A172 (cell line): ENCODE results near the gene HOXC10. TPM values are rescaled to one million over a fixed set of nuclear protein-coding genes. Genes with fewer than 3 reads are reported as not detected.

Experiments
- DNase-seq: peaks from one replicate; pipeline ENCODE4 v3.0.0-alpha.2; 2015; ENCODE audit warnings: low spot score
- total RNA-seq: library from RNA; depleted of rRNA; stranded (reverse); fragments of >200 nt; shearing (Covaris generic); gene quantifications from 2 replicates; pipeline ENCODE4 v1.2.3, GENCODE V29; 2014; rRNA removed

Gene HOXC10
- 4.4 and 4.9 TPM in 2 replicates for total RNA-seq

DNA sequence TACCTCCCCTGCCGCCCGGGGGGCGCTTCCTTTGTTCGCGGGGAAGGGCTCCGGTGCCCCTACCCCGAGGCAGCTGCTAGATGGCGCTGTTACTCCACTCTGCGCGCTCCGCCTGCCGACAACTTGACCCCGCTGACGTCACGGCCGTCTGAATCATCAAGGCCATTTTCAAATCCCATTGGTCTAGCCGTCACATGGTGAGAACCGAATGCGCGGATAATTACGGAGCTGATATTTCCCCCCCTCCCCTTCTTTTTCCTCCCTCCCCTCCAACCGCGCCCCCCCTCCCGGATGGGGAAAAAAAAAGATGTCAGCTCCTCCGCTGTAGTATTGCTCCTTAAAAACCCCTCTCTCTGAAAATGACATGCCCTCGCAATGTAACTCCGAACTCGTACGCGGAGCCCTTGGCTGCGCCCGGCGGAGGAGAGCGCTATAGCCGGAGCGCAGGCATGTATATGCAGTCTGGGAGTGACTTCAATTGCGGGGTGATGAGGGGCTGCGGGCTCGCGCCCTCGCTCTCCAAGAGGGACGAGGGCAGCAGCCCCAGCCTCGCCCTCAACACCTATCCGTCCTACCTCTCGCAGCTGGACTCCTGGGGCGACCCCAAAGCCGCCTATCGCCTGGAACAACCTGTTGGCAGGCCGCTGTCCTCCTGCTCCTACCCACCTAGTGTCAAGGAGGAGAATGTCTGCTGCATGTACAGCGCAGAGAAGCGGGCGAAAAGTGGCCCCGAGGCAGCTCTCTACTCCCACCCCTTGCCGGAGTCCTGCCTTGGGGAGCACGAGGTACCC is at the start of gene HOXC10:
HOXC10 (plus strand) TSS at position 246 of the 791 bp plus-strand sequence; CDS start at position 360, 114 bp downstream.
- DNase-seq = peak; percentile 92

GRCh38 chr12:53935383-53936341 is 49.3 kb upstream of the HOXC10 start:
- DNase-seq = no peak

- no peak for DNase-seq
Observed at GRCh38 chr12:53937099-53937498, 47.8 kb upstream of the HOXC10 start.

DNA sequence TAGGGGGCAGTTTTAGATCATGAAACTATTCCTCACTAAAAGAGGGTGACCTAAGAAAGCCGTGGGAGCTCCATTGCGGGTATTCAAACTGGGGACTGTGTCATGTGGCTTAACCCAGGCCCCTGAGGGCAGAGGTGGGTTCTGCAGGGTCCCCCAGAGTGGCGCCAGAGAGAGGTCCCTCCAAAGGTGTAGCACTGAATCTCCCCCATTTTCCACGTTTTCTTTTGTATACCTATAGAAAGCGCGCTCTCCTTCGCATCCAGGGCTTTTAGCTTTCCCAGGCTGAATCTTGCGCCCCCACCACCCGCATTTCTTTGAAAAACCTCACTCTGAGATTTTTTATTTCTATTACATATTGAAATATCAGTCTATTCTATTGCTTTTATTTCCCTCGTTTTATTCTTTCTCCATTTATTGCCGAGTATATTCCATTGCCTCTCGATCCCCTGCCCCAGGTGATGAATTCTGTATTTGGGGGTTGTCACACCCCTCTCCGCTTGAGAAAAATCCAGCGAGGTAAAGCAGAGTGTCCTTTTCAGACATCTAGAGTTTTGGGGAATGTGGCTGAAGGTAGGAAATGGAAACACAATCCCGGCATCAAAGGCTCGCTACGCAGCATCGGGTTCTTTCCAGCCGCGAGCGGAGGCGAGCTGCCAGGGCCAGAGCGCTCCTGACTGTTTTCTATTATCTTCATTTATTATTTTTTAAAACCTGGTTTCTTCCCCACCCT is 47.2 kb upstream of the HOXC10 start:
- no peak for DNase-seq

DNA sequence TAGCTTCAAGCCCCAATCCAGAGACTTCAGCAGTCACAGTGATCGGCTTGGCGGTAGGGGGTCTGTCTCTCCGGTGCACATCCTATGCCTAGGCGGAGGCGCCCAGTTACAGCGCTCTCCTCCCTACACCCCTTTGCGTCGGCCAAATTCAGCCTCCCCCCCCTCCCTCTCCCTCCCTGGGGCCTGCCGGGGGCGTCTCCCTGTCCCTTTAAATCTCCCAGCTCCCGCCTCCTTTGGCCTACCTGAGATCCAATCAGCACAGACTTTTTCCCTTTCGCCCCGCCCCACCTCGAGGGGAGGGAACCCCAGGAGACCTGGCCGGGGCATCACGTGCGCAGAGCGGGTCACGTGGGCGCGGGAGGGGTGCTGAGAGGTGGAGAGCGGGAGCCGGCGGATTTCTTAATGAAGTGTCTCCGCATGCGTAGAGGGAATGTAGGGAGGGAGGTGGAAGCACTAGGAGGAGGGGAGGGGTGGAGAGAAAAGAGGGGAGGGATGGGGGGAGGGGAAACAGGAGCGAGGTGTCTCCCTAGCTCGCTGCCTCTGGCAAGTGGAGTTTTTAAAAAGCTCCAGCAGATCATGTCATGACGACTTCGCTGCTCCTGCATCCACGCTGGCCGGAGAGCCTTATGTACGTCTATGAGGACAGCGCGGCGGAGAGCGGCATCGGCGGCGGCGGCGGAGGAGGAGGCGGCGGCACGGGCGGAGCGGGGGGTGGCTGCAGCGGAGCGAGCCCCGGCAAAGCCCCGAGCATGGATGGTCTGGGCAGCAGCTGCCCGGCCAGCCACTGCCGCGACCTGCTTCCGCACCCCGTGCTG is 46.4 kb upstream of the HOXC10 start, which contains the start of gene HOXC13:
HOXC13 (plus strand) TSS at position 506 of the 815 bp plus-strand sequence; CDS start at position 582, 76 bp downstream.
- DNase-seq = peak; percentile 97

GRCh38 chr12:53939141-53940108 is 45.5 kb upstream of the HOXC10 start:
- no peak for DNase-seq

DNA sequence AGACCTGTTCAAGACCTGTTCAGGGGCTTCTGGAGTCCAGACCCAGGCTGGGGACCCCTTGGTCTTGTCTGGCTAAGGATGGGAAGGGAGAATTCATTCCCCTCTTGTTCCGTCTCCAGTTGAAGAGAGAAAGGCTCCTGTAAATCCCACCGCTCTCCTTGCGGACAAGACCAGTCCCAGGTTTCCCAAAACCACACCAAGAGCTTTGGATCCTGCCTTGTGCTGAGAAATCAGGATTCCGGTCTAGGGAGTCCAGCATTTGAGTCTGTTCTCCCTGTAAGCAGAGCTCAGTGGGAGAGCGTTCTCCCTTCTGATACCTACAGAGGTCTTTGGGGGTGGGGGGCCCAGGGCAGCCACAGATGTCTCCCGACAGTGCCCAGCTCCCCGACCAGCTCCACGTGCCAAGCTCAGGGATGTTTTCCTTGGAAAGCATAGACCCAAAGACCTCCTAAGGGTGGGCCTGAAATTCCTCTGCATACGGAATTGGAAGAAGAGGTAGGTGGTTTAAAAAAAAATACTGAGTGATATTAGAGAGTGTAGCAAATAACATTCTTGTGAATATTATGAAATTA is 44.4 kb upstream of the HOXC10 start:
- DNase-seq = no peak

DNA sequence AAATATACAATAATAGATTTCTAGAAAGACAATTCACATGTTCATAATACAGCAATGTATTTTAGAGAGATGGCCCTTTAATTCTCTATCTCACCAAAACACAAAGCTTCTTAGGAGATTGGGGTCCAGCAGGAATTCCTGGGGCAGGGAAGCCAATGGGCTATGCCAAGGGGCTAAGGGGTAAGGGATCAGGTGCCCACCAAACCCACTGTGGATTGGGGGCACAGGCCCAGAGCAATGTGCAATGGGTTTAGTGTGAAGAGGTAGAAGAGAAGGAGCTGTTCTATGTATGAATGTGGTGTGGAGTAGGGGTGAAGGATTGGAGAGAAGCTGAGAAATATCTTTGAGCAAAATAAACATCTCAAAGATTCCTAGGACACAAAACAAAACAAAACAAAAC is 43.8 kb upstream of the HOXC10 start:
- DNase-seq = no peak

GRCh38 chr12:53941750-53942149 is 43.2 kb upstream of the HOXC10 start:
- DNase-seq = no peak

DNA sequence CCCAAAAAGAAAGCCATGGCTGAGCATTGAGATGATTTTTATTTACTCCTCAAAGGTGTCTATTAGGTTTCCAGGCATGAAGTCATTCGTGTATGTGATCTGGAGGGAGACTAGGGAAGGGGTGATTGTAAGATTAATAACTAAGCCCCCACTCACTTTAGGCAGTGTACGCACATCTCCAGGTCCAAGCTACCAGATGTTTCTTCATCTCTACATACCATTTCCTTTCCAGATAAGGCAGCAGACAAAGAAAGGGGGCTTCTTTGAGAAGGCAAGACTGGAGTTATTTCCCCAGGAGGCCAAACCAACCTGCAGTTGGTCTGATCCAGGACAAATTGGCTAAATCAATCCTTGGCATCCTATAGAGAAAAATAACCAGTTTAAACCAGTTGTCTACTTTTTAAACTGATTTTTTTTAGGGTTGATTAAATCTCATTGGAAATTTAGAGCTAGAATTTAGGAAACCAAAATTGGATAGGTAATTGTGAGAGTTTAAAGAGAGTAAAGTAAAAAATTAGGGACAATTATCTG is 42.4 kb upstream of the HOXC10 start:
- no peak for DNase-seq

DNA sequence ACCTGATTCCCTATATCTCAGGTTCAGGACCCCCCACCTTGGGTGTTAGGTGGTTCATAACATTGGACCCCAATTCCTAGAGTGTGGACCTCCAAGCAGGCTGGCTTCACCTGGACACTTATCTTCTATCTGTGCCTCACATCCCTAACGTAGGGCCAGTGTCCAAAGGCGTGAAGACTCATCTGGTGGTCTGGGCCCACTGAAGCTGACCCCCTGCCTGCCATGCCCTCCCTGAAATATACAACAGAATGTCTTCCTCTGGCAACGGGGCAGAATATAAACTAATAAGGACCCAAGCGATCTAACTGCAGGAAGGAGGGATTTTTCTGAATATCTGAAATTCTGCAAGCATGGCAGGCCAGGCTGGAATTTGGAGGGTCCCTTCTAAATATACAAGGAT is 40.7 kb upstream of the HOXC10 start:
- DNase-seq = no peak

- DNase-seq = no peak
Observed at GRCh38 chr12:53944907-53945847, 39.8 kb upstream of the HOXC10 start.

- DNase-seq = no peak
Observed at GRCh38 chr12:53947743-53948142, 37.2 kb upstream of the HOXC10 start.

GRCh38 chr12:53948650-53949593 is 36.0 kb upstream of the HOXC10 start:
- DNase-seq = no peak

- no peak for DNase-seq
Observed at GRCh38 chr12:53949631-53950436, 35.1 kb upstream of the HOXC10 start.

- no peak for DNase-seq
Observed at GRCh38 chr12:53950437-53950773, 34.5 kb upstream of the HOXC10 start.
